GM23338 (cell line): ENCODE data around the gene CCBE1. TPM values are rescaled to one million over a fixed set of nuclear protein-coding genes. Genes with fewer than 3 reads are reported as not detected.

Experiments used
- ATAC-seq: fragments of 200-7000 bp; cut with Tn5 transposase; 3 replicates; pipeline ENCODE4 v1.9.1; 2020
- DNase-seq: peaks from one replicate; pipeline ENCODE4 v3.0.0-alpha.2; 2015; ENCODE audit warnings: low spot score
- H2AFZ ChIP-seq: fragments of 200-600 bp; sonication (generic); 2 replicates; pipeline ENCODE4 v1.8.0; 2016; ENCODE audit warnings: antibody characterized with exemption, mild to moderate bottlenecking, moderate library complexity
- H3F3A ChIP-seq: fragments of 200-600 bp; sonication (generic); replicated peaks from 2 replicates; pipeline ENCODE4 v1.8.0; 2017; ENCODE audit warnings: antibody characterized with exemption, mixed run types, low read depth
- H3K27ac ChIP-seq: fragments of 200-600 bp; sonication (generic); 2 replicates; pipeline ENCODE4 v1.6.1; 2016; ENCODE audit warnings: low read depth
- H3K27me3 ChIP-seq: fragments of 200-600 bp; sonication (generic); 2 replicates; pipeline ENCODE4 v1.8.0; 2016; ENCODE audit warnings: mild to moderate bottlenecking, mixed run types, moderate library complexity; ENCODE audit not compliant: insufficient read depth
- H3K36me3 ChIP-seq: fragments of 200-600 bp; sonication (generic); 2 replicates; pipeline ENCODE4 v1.8.0; 2016; ENCODE audit warnings: mild to moderate bottlenecking; ENCODE audit not compliant: insufficient read depth
- H3K4me1 ChIP-seq: fragments of 200-600 bp; sonication (generic); 2 replicates; pipeline ENCODE4 v1.8.0; 2016; ENCODE audit warnings: mild to moderate bottlenecking, moderate library complexity; ENCODE audit not compliant: insufficient read depth
- H3K4me2 ChIP-seq: fragments of 200-600 bp; sonication (generic); 2 replicates; pipeline ENCODE4 v1.7.1; 2017; ENCODE audit warnings: mixed run types
- H3K4me3 ChIP-seq: fragments of 200-600 bp; sonication (generic); 2 replicates; pipeline ENCODE4 v1.6.1; 2016; ENCODE audit warnings: mixed run types
- H3K79me2 ChIP-seq: fragments of 200-600 bp; sonication (generic); replicated peaks from 2 replicates; pipeline ENCODE4 v1.8.0; 2017; ENCODE audit warnings: mild to moderate bottlenecking; ENCODE audit not compliant: insufficient read depth
- H3K9me2 ChIP-seq: fragments of 200-600 bp; sonication (generic); 2 replicates; pipeline ENCODE4 v1.8.0; 2017; ENCODE audit not compliant: insufficient read depth
- H4K20me1 ChIP-seq: fragments of 200-600 bp; sonication (generic); replicated peaks from 2 replicates; pipeline ENCODE4 v1.8.0; 2017; ENCODE audit warnings: mild to moderate bottlenecking; ENCODE audit not compliant: insufficient read depth
- H3K27ac Mint-ChIP-seq: 2 replicates; pipeline ENCODE4 v1.8.0; 2020; ENCODE audit warnings: inconsistent platforms, mild to moderate bottlenecking, moderate library complexity, mixed read lengths
- H3K27me3 Mint-ChIP-seq: 3 replicates; pipeline ENCODE4 v1.8.0; 2022; ENCODE audit warnings: low read depth, mild to moderate bottlenecking, moderate library complexity, mixed read lengths, inconsistent platforms; ENCODE audit not compliant: insufficient read depth, poor library complexity
- H3K36me3 Mint-ChIP-seq: 3 replicates; pipeline ENCODE4 v1.8.0; 2021; ENCODE audit warnings: low read depth, mild to moderate bottlenecking, inconsistent platforms, moderate library complexity, mixed read lengths
- H3K4me1 Mint-ChIP-seq: 3 replicates; pipeline ENCODE4 v1.8.0; 2020; ENCODE audit warnings: mild to moderate bottlenecking, inconsistent platforms, mixed read lengths
- H3K4me3 Mint-ChIP-seq: 3 replicates; pipeline ENCODE4 v1.8.0; 2021; ENCODE audit warnings: moderate library complexity, mild to moderate bottlenecking, inconsistent platforms, mixed read lengths
- H3K9me3 Mint-ChIP-seq: 3 replicates; pipeline ENCODE4 v1.8.0; 2020; ENCODE audit warnings: moderate library complexity, mild to moderate bottlenecking, inconsistent platforms, mixed read lengths
- CTCF ChIP-seq, 2 experiments: fragments of 200-600 bp in 1 of 2; sonication (generic) in 1 of 2; conservative IDR thresholded peaks; 2 replicates each; pipeline versions ENCODE4 v1.5.1 to v1.6.1; 2016 to 2017; ENCODE audit warnings: antibody characterized with exemption in 2 of 2, low read depth in 2 of 2, mild to moderate bottlenecking in 2 of 2, moderate library complexity in 1 of 2
- NANOG ChIP-seq: IDR thresholded peaks from 2 replicates; pipeline ENCODE4 v1.6.1; 2016; ENCODE audit warnings: antibody characterized with exemption, borderline replicate concordance
- POLR2AphosphoS5 ChIP-seq: IDR thresholded peaks from 2 replicates; pipeline ENCODE4 v1.6.1; 2016; ENCODE audit warnings: antibody characterized with exemption, low read depth
- STAT1 ChIP-seq: IDR thresholded peaks from one replicate; pipeline ENCODE4 v1.6.1; 2016; ENCODE audit warnings: antibody characterized with exemption; ENCODE audit not compliant: unreplicated experiment
- ZNF114 ChIP-seq: fragments of 250-450 bp; sonication (Bioruptor Pico); IDR thresholded peaks from 2 replicates; pipeline ENCODE4 v1.5.0; 2020; ENCODE audit warnings: mild to moderate bottlenecking, moderate library complexity
- ZNF331 ChIP-seq: fragments of 250-450 bp; sonication (Bioruptor Pico); IDR thresholded peaks from 2 replicates; pipeline ENCODE4 v1.5.0; 2020; ENCODE audit warnings: low read depth, mild to moderate bottlenecking, moderate library complexity
- polyA plus RNA-seq: library from polyadenylated mRNA; unstranded; fragments of >200 nt; fragmentation: Nextera tagmentation; extraction: Ambion mirVana; gene quantifications from 2 replicates; pipeline ENCODE4 v1.2.1, GENCODE V29; 2016
- total RNA-seq: library from RNA; depleted of rRNA; stranded (reverse); fragments of >200 nt; shearing (Covaris generic); gene quantifications from 2 replicates; pipeline ENCODE4 v1.2.3, GENCODE V29; 2014
- TF ChIP-seq, protein P1 (sequence below): fragments of 250-450 bp; sonication (Bioruptor Pico); IDR thresholded peaks from 2 replicates; pipeline ENCODE4 v1.5.0; 2020; ENCODE audit warnings: mild to moderate bottlenecking, moderate library complexity
- TF ChIP-seq, protein P2 (sequence below): IDR thresholded peaks from 2 replicates; pipeline ENCODE4 v1.6.1; 2016; ENCODE audit warnings: antibody characterized with exemption

Gene CCBE1
- total and polyA plus RNA-seq, 2 experiments from 2014 or later = 2.1 to 2.6 TPM

- TF ChIP-seq, protein P1, sequence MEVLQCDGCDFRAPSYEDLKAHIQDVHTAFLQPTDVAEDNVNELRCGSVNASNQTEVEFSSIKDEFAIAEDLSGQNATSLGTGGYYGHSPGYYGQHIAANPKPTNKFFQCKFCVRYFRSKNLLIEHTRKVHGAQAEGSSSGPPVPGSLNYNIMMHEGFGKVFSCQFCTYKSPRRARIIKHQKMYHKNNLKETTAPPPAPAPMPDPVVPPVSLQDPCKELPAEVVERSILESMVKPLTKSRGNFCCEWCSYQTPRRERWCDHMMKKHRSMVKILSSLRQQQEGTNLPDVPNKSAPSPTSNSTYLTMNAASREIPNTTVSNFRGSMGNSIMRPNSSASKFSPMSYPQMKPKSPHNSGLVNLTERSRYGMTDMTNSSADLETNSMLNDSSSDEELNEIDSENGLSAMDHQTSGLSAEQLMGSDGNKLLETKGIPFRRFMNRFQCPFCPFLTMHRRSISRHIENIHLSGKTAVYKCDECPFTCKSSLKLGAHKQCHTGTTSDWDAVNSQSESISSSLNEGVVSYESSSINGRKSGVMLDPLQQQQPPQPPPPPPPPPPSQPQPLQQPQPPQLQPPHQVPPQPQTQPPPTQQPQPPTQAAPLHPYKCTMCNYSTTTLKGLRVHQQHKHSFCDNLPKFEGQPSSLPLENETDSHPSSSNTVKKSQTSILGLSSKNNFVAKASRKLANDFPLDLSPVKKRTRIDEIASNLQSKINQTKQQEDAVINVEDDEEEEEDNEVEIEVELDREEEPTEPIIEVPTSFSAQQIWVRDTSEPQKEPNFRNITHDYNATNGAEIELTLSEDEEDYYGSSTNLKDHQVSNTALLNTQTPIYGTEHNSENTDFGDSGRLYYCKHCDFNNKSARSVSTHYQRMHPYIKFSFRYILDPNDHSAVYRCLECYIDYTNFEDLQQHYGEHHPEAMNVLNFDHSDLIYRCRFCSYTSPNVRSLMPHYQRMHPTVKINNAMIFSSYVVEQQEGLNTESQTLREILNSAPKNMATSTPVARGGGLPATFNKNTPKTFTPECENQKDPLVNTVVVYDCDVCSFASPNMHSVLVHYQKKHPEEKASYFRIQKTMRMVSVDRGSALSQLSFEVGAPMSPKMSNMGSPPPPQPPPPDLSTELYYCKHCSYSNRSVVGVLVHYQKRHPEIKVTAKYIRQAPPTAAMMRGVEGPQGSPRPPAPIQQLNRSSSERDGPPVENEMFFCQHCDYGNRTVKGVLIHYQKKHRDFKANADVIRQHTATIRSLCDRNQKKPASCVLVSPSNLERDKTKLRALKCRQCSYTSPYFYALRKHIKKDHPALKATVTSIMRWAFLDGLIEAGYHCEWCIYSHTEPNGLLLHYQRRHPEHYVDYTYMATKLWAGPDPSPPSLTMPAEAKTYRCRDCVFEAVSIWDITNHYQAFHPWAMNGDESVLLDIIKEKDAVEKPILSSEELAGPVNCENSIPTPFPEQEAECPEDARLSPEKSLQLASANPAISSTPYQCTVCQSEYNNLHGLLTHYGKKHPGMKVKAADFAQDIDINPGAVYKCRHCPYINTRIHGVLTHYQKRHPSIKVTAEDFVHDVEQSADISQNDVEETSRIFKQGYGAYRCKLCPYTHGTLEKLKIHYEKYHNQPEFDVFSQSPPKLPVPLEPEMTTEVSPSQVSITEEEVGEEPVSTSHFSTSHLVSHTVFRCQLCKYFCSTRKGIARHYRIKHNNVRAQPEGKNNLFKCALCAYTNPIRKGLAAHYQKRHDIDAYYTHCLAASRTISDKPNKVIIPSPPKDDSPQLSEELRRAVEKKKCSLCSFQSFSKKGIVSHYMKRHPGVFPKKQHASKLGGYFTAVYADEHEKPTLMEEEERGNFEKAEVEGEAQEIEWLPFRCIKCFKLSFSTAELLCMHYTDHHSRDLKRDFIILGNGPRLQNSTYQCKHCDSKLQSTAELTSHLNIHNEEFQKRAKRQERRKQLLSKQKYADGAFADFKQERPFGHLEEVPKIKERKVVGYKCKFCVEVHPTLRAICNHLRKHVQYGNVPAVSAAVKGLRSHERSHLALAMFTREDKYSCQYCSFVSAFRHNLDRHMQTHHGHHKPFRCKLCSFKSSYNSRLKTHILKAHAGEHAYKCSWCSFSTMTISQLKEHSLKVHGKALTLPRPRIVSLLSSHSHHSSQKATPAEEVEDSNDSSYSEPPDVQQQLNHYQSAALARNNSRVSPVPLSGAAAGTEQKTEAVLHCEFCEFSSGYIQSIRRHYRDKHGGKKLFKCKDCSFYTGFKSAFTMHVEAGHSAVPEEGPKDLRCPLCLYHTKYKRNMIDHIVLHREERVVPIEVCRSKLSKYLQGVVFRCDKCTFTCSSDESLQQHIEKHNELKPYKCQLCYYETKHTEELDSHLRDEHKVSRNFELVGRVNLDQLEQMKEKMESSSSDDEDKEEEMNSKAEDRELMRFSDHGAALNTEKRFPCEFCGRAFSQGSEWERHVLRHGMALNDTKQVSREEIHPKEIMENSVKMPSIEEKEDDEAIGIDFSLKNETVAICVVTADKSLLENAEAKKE = no peak
- TF ChIP-seq, protein P2, sequence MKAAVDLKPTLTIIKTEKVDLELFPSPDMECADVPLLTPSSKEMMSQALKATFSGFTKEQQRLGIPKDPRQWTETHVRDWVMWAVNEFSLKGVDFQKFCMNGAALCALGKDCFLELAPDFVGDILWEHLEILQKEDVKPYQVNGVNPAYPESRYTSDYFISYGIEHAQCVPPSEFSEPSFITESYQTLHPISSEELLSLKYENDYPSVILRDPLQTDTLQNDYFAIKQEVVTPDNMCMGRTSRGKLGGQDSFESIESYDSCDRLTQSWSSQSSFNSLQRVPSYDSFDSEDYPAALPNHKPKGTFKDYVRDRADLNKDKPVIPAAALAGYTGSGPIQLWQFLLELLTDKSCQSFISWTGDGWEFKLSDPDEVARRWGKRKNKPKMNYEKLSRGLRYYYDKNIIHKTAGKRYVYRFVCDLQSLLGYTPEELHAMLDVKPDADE = no peak
- no peak for TF ChIP-seq STAT1
These were observed 294.7 kb downstream of the CCBE1 start (continued) for GRCh38 chr18:59402432-59403090.

DNA sequence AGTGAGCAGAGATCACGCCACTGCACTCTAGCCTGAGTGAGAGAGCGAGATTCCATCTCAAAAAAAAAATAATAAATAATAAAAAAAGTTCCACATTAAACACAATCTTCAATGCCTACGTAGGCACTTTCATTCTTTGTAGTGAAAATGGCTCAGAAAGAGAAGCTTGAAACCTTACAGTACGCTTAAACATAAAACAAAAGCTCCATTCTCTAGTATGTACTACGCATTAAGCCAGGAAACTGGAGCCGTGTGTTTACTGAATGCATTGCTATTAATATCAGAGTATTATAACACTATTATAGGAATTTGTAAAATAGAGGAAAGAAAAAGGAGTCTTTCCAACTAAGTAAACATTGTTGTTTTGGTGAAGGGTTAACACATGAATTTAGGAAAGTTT is 296.8 kb downstream of the CCBE1 start:
- Histone ChIP-seq H3K27ac (no peak overlapping the region), H3K4me3 (no peak overlapping the region), H3K27me3 (no peaks in the 10 kb centered on the region), H3K36me3 (no peaks in the 10 kb centered on the region), H4K20me1 (no peaks in the 10 kb centered on the region), H3K4me2 (no peak overlapping the region), H3K4me1 (no peaks in the 10 kb centered on the region), H3K79me2 (no peaks in the 10 kb centered on the region), H3F3A (no peaks in the 10 kb centered on the region), H3K9me2 (no peaks in the 10 kb centered on the region), H2AFZ (no peak overlapping the region)
- no peak for ATAC-seq
- peaks cover 3% of the 10 kb centered on the region; the same call in 1 of the 3 replicates for H3K9me3 Mint-ChIP-seq
- H3K27ac Mint-ChIP-seq = no peak overlapping the region
- no peak for DNase-seq
- no peak overlapping the region for H3K4me3 Mint-ChIP-seq
- peaks cover 4% of the 10 kb centered on the region; the same call in 2 of the 3 replicates for H3K4me1 Mint-ChIP-seq
- peaks cover 2% of the 10 kb centered on the region for H3K27me3 Mint-ChIP-seq
- H3K36me3 Mint-ChIP-seq = no peaks in the 10 kb centered on the region
- TF ChIP-seq NANOG (no peak), POLR2AphosphoS5 (no peak), ZNF331 (CRISPR knock-in tag) (no peak), CTCF (conservative IDR thresholded peaks at IDR 0.05; ENCODE audit: low read depth in 2 of 2) (no peak), ZNF114 (CRISPR knock-in tag) (no peak)
- TF ChIP-seq, protein P2 = no peak
